Peyer's patch (tissue), 4 donors: ENCODE data around the gene CTNS.

Experiments used
- POLR2A ChIP-seq, 2 donors: fragments of 450-650 bp; IDR thresholded peaks; one replicate each; pipeline ENCODE4 v1.5.1; 2017; ENCODE audit warnings: antibody characterized with exemption in 2 of 2, mild to moderate bottlenecking in 2 of 2, moderate library complexity in 2 of 2
- TF ChIP-seq, protein P1 (sequence below), 6 experiments: fragments of 450-650 bp in 4 of 6; fragments of 200-600 bp in 2 of 6; sonication (generic) in 1 of 6; IDR thresholded peaks; one replicate each; pipeline ENCODE4 v1.5.1; 2017 to 2019; ENCODE audit warnings: antibody characterized with exemption in 6 of 6, mild to moderate bottlenecking in 3 of 6, moderate library complexity in 1 of 6

DNA sequence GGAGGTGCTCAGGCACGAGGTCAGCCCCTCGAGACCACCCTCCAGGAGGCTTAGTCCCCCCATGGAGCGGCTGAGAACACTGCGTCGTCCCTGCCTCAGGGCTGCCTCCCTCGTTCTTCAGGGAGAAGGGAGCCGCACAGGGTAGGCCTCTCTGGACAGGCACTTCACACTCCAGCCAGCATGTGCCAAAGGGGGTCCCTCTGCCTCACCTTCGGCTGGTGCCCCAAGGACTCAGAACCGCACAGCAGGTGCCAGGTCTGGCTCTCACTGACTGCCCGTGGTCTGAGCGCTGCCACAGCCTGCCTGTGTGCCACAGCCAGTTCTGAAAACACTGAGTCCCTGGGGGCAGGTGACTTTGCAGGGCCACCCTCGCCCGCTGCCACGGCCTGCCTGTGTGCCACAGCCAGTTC, 52.3 kb downstream of the CTNS start:
- TF ChIP-seq, protein P1, sequence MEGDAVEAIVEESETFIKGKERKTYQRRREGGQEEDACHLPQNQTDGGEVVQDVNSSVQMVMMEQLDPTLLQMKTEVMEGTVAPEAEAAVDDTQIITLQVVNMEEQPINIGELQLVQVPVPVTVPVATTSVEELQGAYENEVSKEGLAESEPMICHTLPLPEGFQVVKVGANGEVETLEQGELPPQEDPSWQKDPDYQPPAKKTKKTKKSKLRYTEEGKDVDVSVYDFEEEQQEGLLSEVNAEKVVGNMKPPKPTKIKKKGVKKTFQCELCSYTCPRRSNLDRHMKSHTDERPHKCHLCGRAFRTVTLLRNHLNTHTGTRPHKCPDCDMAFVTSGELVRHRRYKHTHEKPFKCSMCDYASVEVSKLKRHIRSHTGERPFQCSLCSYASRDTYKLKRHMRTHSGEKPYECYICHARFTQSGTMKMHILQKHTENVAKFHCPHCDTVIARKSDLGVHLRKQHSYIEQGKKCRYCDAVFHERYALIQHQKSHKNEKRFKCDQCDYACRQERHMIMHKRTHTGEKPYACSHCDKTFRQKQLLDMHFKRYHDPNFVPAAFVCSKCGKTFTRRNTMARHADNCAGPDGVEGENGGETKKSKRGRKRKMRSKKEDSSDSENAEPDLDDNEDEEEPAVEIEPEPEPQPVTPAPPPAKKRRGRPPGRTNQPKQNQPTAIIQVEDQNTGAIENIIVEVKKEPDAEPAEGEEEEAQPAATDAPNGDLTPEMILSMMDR (IDR thresholded peaks at IDR 0.05) = no peak
- no peak for TF ChIP-seq POLR2A (IDR thresholded peaks at IDR 0.05)
